ENCODE measurements around the gene MYH15.

MYH15 gene

DNA sequence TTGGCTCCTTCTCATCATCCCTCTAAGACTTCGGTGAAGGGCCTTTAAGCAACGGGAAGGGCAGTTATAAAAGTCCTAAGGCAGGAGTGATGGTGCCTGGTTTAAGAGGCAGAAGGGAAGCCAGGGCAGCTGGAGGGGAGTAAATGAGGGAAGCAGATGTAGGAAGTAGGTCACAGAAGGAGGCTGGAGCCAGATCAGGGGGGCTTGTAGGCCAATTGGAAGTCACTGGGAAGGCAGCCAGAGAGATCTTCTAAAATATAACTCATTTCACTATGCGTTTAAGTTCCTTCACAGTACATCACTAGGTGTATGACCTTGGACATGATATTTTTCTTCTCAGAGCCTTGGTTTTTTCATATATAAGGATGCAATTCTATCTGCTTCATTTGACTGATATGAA is 94.7 kb downstream of the MYH15 start:
- DNase-seq (ENCODE audit: low read depth), result no peak

DNA sequence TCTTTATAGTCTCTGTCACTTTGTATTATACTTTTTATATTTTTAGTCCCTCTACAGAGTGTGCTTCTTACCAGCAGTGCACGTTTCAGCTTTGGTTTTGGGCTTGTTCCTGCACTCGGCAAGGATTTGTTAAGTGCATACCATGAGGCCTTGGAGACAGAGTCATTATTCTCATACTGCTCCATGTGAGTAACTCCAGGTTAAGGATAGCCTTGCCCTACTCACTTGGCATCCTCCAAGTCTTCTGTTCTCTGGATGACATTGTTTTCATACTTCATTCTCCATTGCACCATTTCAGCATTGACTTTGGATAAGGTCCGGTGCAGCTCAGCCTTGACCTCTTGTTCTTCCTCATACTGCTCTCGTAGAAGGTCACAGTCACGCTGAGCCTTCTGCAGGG is 96.4 kb downstream of the MYH15 start:
- DNase-seq (ENCODE audit: low read depth), result no peak

DNA sequence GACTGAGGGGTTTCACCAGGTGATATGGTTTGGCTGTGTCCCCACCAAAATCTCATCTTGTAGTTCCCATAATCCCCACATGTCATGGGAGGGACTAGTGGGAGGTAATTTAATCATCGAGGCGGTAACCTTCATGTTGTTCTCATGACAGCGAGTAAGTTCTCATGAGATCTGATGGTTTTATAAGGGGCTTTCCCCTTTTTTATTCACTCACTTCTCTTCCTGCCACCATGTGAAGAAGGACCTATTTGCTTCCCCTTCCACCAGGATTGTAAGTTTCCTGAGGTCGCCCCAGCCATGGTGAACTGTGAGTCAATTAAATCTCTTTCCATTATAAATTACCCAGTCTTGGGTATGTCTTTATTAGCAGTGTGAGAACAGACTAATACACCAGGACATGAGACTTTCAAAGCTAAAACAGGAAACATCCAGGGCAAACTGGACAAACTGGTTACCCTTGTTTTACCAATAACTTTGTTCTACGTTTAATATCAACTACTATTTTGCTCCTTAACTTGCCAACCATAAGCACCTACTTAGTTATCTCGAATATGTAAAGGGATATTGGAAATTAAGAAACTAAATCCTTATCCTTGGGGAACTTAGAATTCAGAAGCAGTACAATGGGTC is 98.2 kb downstream of the MYH15 start:
- no peak for DNase-seq (ENCODE audit: low read depth)

DNA sequence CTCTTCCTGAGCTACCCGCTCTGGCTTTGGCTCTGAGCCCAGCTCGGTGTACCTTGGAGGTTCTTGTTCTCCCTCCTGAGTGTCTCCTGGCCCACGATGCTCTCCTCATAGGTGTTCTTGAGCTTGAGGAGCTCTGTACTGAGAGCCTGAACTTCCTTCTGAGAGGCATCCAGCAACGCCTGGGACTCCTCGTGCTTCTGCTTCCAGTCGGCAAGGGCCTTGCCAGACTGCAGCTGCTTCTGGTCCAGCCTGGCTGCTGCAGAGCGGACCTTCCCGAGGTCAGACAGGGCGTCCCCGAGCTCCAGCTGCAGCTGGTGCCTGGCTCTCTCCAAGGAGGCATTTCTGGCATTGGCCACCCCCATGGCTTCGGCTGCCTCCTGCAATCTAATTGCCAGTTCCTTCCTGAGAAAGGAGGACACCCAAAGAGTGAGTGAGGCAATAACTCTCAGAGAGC is 99.8 kb downstream of the MYH15 start:
- no peak for DNase-seq (ENCODE audit: low read depth)

DNA sequence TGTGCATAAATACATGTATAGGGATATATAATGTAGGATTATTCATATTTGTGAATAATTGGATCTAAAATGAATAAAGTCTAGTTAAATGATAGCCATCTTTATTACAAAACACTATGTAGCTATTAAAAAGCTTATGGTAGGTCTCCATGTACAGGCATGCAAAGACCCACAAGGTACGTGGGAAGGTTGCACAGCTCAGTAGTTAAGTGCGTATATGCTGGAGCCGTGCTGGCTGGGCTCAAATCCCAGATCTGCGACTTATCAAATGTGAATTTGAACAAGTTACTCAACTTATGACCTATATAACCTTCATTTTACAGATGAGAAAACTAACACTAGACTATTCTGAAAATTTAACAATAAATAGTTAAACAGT is 100.6 kb downstream of the MYH15 start:
- DNase-seq (ENCODE audit: low read depth), result no peak

DNA sequence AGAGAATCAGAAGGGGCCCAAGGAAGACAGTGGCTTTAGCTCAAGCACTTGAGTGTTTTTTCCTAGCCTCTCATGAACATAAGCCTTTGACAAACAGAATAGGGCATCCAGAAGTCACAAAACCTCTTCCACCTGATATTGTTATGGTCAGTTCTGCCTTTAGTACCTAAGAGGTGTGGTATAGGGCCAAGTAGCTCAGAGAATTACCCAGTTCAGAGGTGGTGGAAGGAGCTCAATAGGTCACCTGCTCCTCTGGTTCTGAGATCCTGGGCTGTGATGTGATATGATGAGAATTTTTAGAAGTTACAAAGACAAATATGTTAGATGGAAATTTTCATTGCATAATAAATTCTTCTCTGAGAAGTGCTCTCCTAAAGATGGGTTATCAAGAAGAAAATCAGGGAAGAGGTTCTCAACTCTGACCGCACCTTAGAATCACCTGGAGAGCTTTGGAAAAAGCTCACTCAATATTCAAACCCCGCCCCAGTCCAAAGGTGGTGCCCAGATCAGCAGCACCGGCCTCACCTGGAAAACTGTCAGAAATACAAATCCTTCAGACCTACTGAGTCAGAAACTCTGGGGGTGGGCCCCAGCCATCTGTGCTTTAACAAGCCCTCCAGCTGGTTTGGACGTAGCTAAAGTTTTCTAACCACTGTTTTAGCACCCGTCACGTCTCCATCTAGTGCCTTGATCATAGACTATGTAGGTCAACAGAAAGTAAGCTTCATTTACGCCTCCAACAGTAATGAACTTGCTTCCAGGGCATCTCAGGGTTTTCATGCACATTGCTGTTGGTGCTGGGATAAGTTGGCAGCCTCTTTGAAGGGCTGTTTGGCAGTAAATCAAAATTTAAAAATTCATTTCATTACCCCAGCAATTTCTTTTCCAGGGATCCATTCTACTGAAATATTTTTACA is 101.3 kb downstream of the MYH15 start:
- no peak for DNase-seq (ENCODE audit: low read depth)

DNA sequence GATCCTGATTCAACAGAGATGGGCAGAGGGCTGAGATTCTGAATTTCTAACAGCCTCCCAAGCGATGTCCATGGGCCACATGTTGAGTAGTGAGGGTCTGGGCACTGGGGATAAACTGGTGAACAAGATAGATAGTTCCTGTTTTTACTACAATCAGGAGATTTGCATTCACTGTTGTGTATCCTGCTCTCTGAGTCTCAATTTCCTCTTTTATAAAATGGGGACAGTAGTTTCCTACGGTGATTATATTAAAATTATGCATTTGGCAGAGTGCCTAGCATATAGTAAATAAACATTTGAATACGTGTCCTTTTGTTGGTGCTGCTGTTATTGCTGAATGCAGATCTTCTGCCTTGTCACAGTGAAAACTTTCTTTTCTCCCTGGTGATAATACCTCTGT is 102.5 kb downstream of the MYH15 start:
- no peak for DNase-seq (ENCODE audit: low read depth)

- no peak for DNase-seq (ENCODE audit: low read depth)
Measured at GRCh38 chr3:108406661-108407206, 103.7 kb downstream of the MYH15 start.

DNA sequence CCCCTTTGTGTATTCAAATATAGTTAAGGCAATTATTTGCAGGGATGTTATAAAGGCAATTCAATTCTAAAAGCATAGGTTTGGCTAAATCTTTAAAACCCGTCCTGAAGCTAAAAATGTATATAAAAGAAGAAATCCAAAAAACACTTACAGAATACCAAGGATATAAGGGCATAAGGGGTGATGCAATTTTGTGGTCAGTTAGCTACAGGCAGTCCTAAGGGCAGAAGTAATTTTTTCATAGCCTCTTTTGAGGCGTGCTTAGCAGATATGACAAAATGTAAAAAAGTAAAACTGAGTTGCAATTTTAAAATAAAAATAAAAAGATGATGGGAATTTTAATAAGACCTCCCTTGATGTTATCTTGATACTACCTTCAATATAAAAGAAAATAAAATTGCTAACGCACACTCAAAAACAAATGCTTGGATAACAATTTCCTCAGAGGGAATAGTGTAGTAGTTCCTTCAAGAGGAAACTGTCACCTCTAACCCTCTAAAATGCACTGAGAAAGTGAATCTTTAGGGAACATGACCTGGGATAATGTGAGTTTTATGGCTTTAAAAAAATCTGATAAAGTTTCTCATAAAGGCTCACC is 104.2 kb downstream of the MYH15 start:
- DNase-seq (ENCODE audit: low read depth), result no peak

GRCh38 chr3:108404368-108404767 is 106.0 kb downstream of the MYH15 start:
- no peak for DNase-seq (ENCODE audit: low read depth)

DNA sequence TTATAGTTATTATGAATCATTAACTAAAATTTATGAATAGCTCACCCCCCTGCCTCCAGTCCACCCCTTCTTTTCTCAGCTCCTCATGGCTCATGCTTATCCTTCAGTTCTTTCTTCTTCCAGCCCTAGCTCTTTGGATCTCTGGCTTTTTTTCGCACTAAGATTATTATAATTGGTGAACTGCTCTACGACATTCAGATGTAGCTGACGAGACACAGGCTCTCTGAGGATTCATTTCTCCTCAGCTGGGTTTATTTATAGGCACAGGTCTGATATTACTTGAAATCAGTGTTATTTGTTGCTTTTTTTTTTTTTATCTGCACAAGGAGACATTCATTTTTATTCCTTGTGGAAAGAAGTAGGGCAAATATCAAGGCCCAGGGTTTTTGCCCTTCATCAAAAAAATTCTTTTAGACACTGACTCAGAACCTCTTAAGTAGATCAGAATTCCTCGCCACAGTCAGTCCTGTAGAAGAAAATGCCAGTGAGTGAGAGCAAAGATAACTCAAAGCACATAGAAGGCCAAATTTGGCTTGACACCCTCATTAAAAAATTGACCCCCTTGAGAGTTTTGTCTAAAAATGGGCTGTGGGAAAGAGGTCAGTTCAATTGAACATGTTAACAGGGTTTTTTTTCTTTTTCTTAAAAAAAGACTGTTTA is 106.6 kb downstream of the MYH15 start:
- no peak for DNase-seq (ENCODE audit: low read depth)

- DNase-seq (ENCODE audit: low read depth), result no peak
Measured at GRCh38 chr3:108403198-108403597, 107.2 kb downstream of the MYH15 start.

DNA sequence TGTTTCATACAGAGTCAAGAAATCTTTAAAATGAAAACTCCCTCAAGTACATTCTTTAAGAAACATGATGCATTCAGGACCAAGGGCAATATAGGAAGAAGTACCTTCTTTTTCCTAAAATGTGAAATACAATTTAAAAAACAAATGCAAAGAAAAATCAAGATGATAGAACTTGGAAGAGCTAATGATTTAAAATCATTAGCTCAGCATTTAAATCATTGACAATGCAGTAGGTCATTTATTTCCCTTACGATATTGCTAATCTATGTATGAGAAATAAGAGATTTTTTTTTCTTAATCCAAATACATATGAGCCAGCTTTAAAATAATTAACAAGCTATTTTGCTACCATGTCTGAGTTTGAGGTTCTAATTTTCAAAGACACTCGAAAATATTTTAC is 108.6 kb downstream of the MYH15 start:
- no peak for DNase-seq (ENCODE audit: low read depth)

DNA sequence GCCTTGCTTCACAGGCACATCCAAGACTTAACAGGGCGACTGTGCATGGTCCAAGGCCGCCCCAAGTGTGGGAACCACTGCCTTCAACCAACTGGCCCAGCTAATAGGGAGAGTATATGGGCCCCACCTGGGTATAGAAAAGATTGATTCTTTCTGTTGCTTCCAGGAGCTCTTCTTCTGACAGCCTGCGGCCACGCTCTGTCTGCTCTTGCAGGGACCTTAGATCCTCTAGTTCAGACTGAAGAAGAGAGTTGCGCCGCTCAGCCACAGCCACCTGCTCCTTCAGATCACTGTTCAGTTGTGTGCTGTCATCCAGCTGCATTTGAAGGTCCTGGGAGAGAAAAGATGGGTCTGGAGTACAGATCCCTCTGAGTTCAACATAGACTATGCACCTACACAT is 111.9 kb downstream of the MYH15 start:
- DNase-seq (ENCODE audit: low read depth), result no peak

DNA sequence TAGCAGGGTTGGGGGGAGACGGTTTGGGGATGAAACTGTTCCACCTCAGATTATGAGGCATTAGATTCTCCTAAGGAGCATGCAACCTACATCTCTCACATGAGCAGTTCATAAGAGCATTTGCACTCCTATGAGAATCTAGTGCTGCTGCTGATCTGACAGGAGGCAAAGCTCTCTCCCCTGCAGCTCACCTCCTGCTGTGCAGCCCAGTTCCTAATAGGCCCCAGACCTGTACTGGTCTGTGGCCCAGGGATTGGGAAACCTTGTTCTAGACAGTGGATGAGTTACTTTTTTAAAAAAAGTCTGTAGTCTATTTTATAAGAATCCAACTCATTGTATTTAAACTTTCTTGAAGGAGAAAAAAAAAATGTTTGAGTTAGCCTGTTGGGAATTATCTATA is 114.1 kb downstream of the MYH15 start:
- DNase-seq (ENCODE audit: low read depth), result no peak

GRCh38 chr3:108394563-108394962 is 115.8 kb downstream of the MYH15 start:
- DNase-seq (ENCODE audit: low read depth), result no peak

- no peak for DNase-seq (ENCODE audit: low read depth)
Measured at GRCh38 chr3:108394016-108394415, 116.4 kb downstream of the MYH15 start.

DNA sequence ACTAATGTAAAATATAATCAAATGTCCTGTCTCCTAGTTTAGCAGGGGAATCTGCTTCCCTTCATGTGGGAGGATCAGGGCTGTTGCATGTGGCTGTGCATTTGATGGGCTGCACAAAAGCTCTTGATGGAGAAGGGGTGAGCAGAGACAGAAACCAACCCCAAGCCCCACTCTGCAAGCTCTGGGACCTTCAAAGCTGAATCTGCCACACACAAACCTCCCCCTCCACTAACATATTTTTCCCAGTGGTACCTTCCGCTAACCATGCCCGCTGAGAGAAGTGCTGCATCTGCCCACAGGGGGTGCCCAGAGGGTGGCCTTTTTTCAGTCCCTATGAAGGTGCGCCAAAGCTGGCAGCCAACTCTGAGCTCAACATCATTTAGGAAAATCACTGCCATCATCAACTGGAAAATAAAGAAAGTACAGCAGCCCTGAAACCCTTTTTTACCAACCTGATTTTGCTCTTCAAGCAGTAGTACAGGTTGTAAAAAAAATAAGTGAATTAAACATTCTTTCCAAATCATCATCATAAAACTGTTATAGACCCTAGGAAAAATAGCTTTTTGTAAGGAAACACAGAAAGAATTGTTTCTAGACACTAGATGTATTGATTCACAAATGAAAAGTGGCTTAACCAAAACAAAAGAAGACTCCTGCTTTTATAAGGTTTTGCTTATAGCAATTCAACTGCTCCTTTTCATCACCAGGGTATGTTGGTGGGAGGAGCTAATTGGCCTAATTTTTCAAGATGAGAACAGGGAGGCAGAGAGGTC is 117.1 kb downstream of the MYH15 start:
- no peak for DNase-seq (ENCODE audit: low read depth)

- DNase-seq (ENCODE audit: low read depth), result no peak
Measured at GRCh38 chr3:108391917-108392593, 118.3 kb downstream of the MYH15 start.

- no peak for DNase-seq (ENCODE audit: low read depth)
Measured at GRCh38 chr3:108389372-108389771, 121.0 kb downstream of the MYH15 start.

Data from activated gamma-delta T cell treated with anti-CD3 and anti-CD28 coated beads, Interleukin-2, amount 50 U/mL, for 16 hours (primary cell).